Measurements from ENCODE around the gene CD300LF. TPM values are rescaled to one million over a fixed set of nuclear protein-coding genes. Genes with fewer than 3 reads are reported as not detected.

Gene CD300LF
- total RNA-seq, 4 donors from 2014 or later = 1.1 to 1.7 TPM; not detected in 2

- no peak for DNase-seq
- Histone ChIP-seq H3K27ac (no peak overlapping the region), H3K27me3 (no peaks in the 10 kb centered on the region), H3K9me3 (no peaks in the 10 kb centered on the region), H3K4me1 (peaks cover 0 to 6% (median 0%) of the 10 kb centered on the region in 4 donors), H3K36me3 (no peaks in the 10 kb centered on the region), H3K4me3 (no peak overlapping the region)
- TF ChIP-seq POLR2A (IDR thresholded peaks at IDR 0.05) (no peak), CTCF (IDR thresholded peaks at IDR 0.05) (no peak)
Observed at GRCh38 chr17:74686761-74687160, 26.0 kb downstream of the CD300LF start.

DNA sequence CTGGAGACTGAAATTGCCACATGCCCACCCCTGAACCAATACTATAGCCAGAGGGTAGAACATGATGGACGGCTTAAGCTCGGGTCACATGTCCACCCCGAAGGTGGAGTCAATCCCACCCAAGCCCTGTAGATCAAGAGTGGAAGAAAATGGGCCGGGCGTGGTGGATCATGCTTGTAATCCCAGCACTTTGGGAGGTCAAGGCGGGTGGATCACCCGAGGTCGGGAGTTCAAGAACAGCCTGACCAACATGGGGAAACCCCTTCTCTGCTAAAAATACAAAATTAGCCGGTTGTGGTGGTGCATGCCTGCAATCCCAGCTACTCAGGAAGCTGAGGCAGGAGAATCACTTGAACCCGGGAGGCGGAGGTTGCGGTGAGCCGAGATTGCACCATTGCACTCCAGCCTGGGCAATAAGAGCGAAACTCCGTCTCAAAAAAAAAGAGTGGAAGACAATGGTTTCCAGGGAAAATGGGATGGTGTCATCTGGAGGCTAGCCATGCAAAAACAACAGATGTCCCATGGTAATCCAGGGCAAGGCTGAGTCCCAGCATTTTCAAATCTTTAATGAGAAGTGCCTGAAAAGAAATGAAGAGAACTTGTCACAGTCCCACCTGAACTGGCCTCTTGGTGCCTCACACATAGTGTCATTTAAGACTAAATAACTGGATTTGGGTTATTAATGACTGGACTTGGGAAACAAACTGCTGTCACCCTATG, 30.1 kb downstream of the CD300LF start:
- Histone ChIP-seq H3K4me1 (peaks cover 0 to 5% (median 0%) of the 10 kb centered on the region in 4 donors), H3K36me3 (no peaks in the 10 kb centered on the region), H3K4me3 (no peak overlapping the region), H3K27ac (no peak overlapping the region), H3K27me3 (no peaks in the 10 kb centered on the region), H3K9me3 (no peaks in the 10 kb centered on the region)
- no peak for DNase-seq
- TF ChIP-seq POLR2A (IDR thresholded peaks at IDR 0.05) = no peak
- no peak for TF ChIP-seq CTCF (IDR thresholded peaks at IDR 0.05)

DNA sequence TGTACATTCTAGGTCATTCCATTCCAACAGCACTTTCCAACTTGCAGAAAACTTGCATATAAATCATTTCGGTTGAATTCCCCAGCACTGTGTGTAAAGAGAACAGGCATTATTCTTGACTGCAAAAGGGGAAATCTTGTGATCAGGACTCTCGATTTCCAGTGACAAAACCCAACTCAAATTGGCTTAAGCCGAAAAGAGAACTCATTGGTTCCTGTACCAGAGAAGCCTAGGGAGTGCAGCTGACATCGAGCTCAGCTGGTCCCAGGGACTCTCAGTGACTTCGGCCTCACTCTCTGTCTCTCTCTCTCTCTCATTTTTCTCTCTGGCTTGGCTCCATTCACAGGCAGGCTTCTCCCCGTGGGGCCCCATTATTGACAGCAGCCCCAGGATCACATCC, 30.7 kb downstream of the CD300LF start:
- Histone ChIP-seq H3K36me3 (no peaks in the 10 kb centered on the region), H3K27ac (no peak overlapping the region), H3K4me3 (no peak overlapping the region), H3K27me3 (no peaks in the 10 kb centered on the region), H3K4me1 (peaks cover 0 to 5% (median 0%) of the 10 kb centered on the region in 4 donors), H3K9me3 (no peaks in the 10 kb centered on the region)
- no peak for DNase-seq
- TF ChIP-seq CTCF (IDR thresholded peaks at IDR 0.05) (no peak), POLR2A (IDR thresholded peaks at IDR 0.05) (no peak)

- no peak for TF ChIP-seq CTCF (IDR thresholded peaks at IDR 0.05)
- TF ChIP-seq POLR2A (IDR thresholded peaks at IDR 0.05) = no peak
- no peaks in the 10 kb centered on the region for H3K27me3 ChIP-seq
- no peak overlapping the region for H3K27ac ChIP-seq
- peaks cover 0 to 5% (median 0%) of the 10 kb centered on the region in 4 donors for H3K4me1 ChIP-seq
- no peak for DNase-seq
- no peaks in the 10 kb centered on the region for H3K36me3 ChIP-seq
- H3K4me3 ChIP-seq = no peak overlapping the region
- no peaks in the 10 kb centered on the region for H3K9me3 ChIP-seq
Observed at GRCh38 chr17:74680941-74681340, 31.8 kb downstream of the CD300LF start.

- H3K27ac ChIP-seq = no peak overlapping the region
- peaks cover 0 to 5% (median 0%) of the 10 kb centered on the region in 4 donors for H3K4me1 ChIP-seq
- H3K27me3 ChIP-seq = no peaks in the 10 kb centered on the region
- no peaks in the 10 kb centered on the region for H3K9me3 ChIP-seq
- no peak for DNase-seq
- H3K36me3 ChIP-seq = no peaks in the 10 kb centered on the region
- no peak overlapping the region for H3K4me3 ChIP-seq
- TF ChIP-seq POLR2A (IDR thresholded peaks at IDR 0.05) (no peak), CTCF (IDR thresholded peaks at IDR 0.05) (no peak)
Observed at GRCh38 chr17:74680213-74680612, 32.5 kb downstream of the CD300LF start.
